Erythroblast (primary cell): ENCODE data around the gene CAPN13.

ENCODE experiments used
- GATA1 ChIP-seq: IDR thresholded peaks from 2 replicates; pipeline ENCODE4 v1.6.1; 2011; ENCODE audit warnings: low read depth, mild to moderate bottlenecking, control low read depth, low read length, moderate library complexity
- POLR2A ChIP-seq: IDR thresholded peaks from 2 replicates; pipeline ENCODE4 v1.6.1; 2011; ENCODE audit warnings: mild to moderate bottlenecking, low read length

DNA sequence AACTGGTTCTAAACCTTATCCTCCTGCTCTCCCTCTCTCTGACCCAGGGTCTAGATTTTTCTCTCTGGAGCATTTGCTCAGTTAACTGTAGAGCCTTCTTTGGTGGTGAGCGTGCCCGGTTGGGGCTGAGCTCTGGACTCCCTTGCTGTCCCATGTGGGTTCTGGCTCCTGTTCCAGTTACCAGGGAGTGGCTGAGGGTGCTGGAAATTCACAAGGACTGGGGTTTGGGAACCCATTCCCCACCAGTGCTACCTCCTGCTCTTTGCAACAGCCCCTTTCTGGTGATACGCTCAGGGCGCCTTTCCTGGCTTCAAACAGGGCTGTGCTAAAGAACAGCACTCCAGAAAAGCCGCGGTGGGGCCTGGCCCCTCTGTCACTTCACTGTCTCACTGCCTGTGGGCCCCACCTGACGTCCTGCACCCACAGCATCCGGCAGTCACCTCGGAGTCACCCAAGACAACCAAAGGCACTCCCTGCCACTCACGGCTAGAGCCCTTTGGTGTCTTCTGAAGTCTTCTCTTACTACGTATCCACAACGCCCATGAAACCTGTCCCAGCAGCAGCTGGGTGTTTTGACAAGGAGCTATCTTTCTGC is 41.3 kb downstream of the CAPN13 start:
- no peak for TF ChIP-seq POLR2A
- no peak for TF ChIP-seq GATA1
